ENCODE results near the gene POU2AF2. TPM values are rescaled to one million over a fixed set of nuclear protein-coding genes. Genes with fewer than 3 reads are reported as not detected.

Gene POU2AF2
- total RNA-seq, 1 experiment from 2014 or later, result not detected

DNA sequence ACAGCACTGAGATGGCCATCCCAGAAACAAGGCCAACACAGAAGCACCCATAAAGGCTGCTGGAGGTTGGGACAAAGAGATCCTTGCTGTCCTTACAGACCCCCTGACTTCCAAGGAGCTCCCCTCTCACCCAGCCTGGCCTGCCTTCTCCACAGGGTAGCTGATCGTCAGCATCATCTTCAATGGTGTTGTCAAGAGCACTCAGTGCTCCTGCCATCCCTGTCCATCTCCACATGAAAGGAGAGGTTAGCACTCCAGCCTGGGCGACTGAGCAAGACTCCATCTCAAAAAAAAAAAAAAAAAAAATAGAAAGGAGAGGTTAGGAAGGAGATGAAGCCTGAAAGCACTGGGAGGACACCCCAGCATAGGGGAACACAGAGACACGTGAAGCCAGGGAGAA lies 50.7 kb downstream of the POU2AF2 start:
- no peak overlapping the region for H3K27ac Mint-ChIP-seq
- no peak overlapping the region for H4K5ac ChIP-seq (ENCODE audit: insufficient read length, low read depth, low read length)
- H3K4ac ChIP-seq (ENCODE audit: low read depth, low read length), result no peak overlapping the region
- no peaks in the 10 kb centered on the region for H3K9me3 ChIP-seq (ENCODE audit: control insufficient read depth, low read depth, low read length)
- no peak overlapping the region for H2AK5ac ChIP-seq (ENCODE audit: insufficient read length, low read length)
- H2BK12ac ChIP-seq (ENCODE audit: insufficient read length, low read depth, low read length), result no peak overlapping the region
- no peak overlapping the region for H2BK15ac ChIP-seq (ENCODE audit: low read depth, low read length)
- no peak overlapping the region for H3K27ac ChIP-seq (ENCODE audit: insufficient read length, low read depth, low read length)
- no peak overlapping the region for H2AFZ ChIP-seq (ENCODE audit: low read length)
- TF ChIP-seq, protein P1, sequence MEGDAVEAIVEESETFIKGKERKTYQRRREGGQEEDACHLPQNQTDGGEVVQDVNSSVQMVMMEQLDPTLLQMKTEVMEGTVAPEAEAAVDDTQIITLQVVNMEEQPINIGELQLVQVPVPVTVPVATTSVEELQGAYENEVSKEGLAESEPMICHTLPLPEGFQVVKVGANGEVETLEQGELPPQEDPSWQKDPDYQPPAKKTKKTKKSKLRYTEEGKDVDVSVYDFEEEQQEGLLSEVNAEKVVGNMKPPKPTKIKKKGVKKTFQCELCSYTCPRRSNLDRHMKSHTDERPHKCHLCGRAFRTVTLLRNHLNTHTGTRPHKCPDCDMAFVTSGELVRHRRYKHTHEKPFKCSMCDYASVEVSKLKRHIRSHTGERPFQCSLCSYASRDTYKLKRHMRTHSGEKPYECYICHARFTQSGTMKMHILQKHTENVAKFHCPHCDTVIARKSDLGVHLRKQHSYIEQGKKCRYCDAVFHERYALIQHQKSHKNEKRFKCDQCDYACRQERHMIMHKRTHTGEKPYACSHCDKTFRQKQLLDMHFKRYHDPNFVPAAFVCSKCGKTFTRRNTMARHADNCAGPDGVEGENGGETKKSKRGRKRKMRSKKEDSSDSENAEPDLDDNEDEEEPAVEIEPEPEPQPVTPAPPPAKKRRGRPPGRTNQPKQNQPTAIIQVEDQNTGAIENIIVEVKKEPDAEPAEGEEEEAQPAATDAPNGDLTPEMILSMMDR (conservative IDR thresholded peaks at IDR 0.05), result no peak
- H3K18ac ChIP-seq (ENCODE audit: insufficient read length, low read depth, low read length), result no peak overlapping the region
- no peak overlapping the region for H3K14ac ChIP-seq (ENCODE audit: insufficient read depth, low read length)
- H3K4me1 ChIP-seq (ENCODE audit: insufficient read depth, low read length), result no peaks in the 10 kb centered on the region; the same call in 1 of the 2 replicates
- no peak overlapping the region for H3K23ac ChIP-seq (ENCODE audit: insufficient read length, low read depth, low read length)
- no peaks in the 10 kb centered on the region for H3K9me3 Mint-ChIP-seq
- no peaks in the 10 kb centered on the region for H4K20me1 ChIP-seq (ENCODE audit: control insufficient read depth, insufficient read depth, insufficient read length)
- no peaks in the 10 kb centered on the region; a peak in 1 of 7 replicates for H3K36me3 Mint-ChIP-seq (ENCODE audit: insufficient read depth in 1 of 3, low read depth in 3 of 3)
- H3K27me3 ChIP-seq (ENCODE audit: insufficient read depth, low read length), result no peaks in the 10 kb centered on the region; the same call in 1 of the 2 replicates
- no peak for DNase-seq
- H2BK5ac ChIP-seq (ENCODE audit: insufficient read length, low read length), result no peak overlapping the region
- peaks cover 15% of the 10 kb centered on the region for H3K23me2 ChIP-seq (ENCODE audit: insufficient read length, low read depth, low read length, poor library complexity, severe bottlenecking)
- H3K4me1 Mint-ChIP-seq, result peaks cover 12 to 24% of the 10 kb centered on the region in 2 experiments
- H3K79me2 ChIP-seq (ENCODE audit: insufficient read depth, low read length), result no peaks in the 10 kb centered on the region
- no peak overlapping the region for H3K4me3 Mint-ChIP-seq
- no peak overlapping the region for H3K56ac ChIP-seq (ENCODE audit: insufficient read length, low read depth, low read length)
- no peak overlapping the region for H4K91ac ChIP-seq (ENCODE audit: insufficient read length, low read depth, low read length)
- no peak overlapping the region for H3T11ph ChIP-seq (ENCODE audit: low read length)
- H2BK120ac ChIP-seq (ENCODE audit: low read depth, low read length, poor library complexity, severe bottlenecking), result no peak overlapping the region
- H4K8ac ChIP-seq (replicated peaks; ENCODE audit: insufficient read length, low read depth, low read length), result no peak overlapping the region
- H3K4me2 ChIP-seq (ENCODE audit: insufficient read depth, insufficient read length, low read length), result no peak overlapping the region
- H3K9ac ChIP-seq (ENCODE audit: extremely low read depth, insufficient read length, low read length), result no peak overlapping the region
- no CpG with 5 or more reads among the region's 3 CpGs for WGBS (ENCODE audit: extremely low coverage, insufficient read length, low lambda C conversion rate)
- no peak overlapping the region for H2BK20ac ChIP-seq (ENCODE audit: low read depth, low read length, poor library complexity, severe bottlenecking)
- H3K27me3 Mint-ChIP-seq (ENCODE audit: low read depth), result peaks cover 39% of the 10 kb centered on the region
- no peaks in the 10 kb centered on the region for H3K79me1 ChIP-seq (ENCODE audit: insufficient read depth, low read depth, low read length, poor library complexity, severe bottlenecking)

Measured in H9 (cell line).